ENCODE results near the gene EFEMP1.
"Not testable (repeated sequence)": the region's sequence is repeated elsewhere in the genome, so short reads cannot be mapped to it uniquely, and the experiment has no call there.

The EFEMP1 gene

DNA sequence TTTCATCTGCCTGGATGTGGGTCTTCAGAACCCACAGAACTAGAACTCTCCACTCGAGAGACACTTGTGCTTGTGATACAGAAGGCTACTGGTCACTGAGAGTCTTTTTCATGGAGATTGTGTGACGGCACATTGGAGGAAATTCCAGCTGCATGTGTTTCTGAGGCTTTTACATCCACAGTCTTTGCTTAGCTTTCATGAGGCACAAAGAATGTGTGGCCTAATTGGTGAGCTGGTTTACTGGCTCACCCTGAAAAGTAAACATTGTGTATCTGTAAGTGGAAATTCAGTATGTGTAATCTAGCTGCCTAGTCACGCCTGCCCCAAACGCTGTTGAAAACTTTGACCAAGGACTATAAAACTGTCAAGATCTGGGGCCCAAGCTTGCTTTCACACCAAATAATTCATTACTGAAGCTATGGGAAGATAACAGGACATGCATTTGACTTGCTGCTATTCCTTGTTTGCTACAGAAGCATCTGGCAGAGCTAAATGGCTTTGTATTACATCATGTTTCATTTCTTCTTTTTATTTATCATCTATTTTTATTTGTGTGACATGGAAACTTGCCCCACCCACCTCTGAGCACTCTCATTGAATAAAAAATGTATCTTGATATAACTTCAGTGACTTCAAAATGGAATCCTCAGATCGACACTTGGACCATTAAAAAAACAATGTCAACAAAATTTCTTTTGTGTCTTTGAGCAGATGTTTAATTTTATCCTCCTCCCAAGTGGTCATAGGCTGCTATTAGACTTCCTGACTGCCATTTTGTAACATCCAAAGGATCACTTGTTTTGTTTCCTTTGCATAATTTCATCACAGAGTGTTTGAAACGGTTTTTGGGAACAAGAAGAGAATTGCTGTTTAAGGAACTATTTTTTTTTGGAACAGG, 80.2 kb downstream of the EFEMP1 start:
- H3K9ac ChIP-seq (ENCODE audit: insufficient read length, low read depth): no peak overlapping the region
- H3K36me3 ChIP-seq (ENCODE audit: insufficient read depth, insufficient read length, low read length): no peaks in the 10 kb centered on the region
- H3K27me3 ChIP-seq (ENCODE audit: insufficient read depth, insufficient read length): no peaks in the 10 kb centered on the region
- H3K9me3 ChIP-seq (ENCODE audit: insufficient read depth, low read length): no peaks in the 10 kb centered on the region
- no peak for TF ChIP-seq ZNF274 (IDR thresholded peaks at IDR 0.05; ENCODE audit: low read depth, low read length)
- no peak for TF ChIP-seq YY1 (IDR thresholded peaks at IDR 0.05; ENCODE audit: insufficient read depth, insufficient read length)
- no peaks in the 10 kb centered on the region for H3K4me1 ChIP-seq (ENCODE audit: insufficient read depth, insufficient read length)
- no peak overlapping the region for H3K4me3 ChIP-seq (ENCODE audit: insufficient read length, low read depth)
- no peak for DNase-seq (ENCODE audit: low read depth, low spot score)

DNA sequence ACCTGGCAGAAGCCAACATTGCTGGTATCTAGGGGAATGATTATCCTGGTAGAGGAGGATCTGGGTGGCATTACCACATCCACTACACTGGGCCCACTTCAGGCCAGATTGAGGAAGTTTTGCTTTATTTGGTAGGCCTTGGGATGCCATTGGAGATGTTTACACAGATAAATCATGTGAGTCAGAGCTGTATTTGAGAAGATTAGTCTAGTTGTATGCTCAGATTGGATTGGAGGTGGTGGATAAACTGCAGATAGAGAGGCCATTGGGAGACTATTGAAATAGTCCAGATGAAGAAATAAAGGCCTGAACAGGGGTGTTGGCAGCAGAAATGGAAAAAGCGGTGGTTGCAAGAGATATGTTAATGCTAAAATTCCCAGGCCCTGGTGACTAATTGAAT, 81.5 kb downstream of the EFEMP1 start:
- TF ChIP-seq SUZ12 (IDR thresholded peaks at IDR 0.05; ENCODE audit: extremely low read depth, insufficient read depth, insufficient read length) (no peak), ZNF274 (IDR thresholded peaks at IDR 0.05; ENCODE audit: low read depth, low read length) (no peak), YY1 (IDR thresholded peaks at IDR 0.05; ENCODE audit: insufficient read depth, insufficient read length) (no peak)
- H3K27me3 ChIP-seq (ENCODE audit: insufficient read depth, insufficient read length): no peaks in the 10 kb centered on the region
- DNase-seq (ENCODE audit: low read depth, low spot score): no peak
- H3K9me3 ChIP-seq (ENCODE audit: insufficient read depth, low read length): no peaks in the 10 kb centered on the region
- H3K9ac ChIP-seq (ENCODE audit: insufficient read length, low read depth): no peak overlapping the region
- no peak overlapping the region for H3K4me3 ChIP-seq (ENCODE audit: insufficient read length, low read depth)
- peaks cover 3% of the 10 kb centered on the region for H3K4me1 ChIP-seq (ENCODE audit: insufficient read depth, insufficient read length)
- no peaks in the 10 kb centered on the region for H3K36me3 ChIP-seq (ENCODE audit: insufficient read depth, insufficient read length, low read length)

DNA sequence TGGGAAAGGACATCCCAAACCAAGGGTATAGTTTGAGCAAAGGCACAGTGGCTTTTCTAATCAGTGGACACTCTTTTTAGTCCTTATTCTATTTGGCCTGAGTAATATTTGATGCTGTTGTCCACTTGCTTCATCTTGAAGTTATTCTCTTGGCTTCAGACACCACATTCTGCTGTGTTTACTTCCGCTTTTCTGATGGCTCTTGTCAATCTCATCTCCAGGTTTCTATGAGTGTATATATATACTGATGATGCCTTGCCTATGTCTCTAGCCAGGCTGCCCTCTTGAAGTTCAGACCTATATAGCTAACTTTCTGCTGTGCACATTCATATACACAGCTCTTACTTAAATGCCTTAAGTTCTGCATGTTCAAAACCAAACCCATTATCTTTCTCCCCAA, 83.1 kb downstream of the EFEMP1 start:
- TF ChIP-seq YY1 (IDR thresholded peaks at IDR 0.05; ENCODE audit: insufficient read depth, insufficient read length) (no peak), SUZ12 (IDR thresholded peaks at IDR 0.05; ENCODE audit: extremely low read depth, insufficient read depth, insufficient read length) (no peak), ZNF274 (IDR thresholded peaks at IDR 0.05; ENCODE audit: low read depth, low read length) (no peak)
- Histone ChIP-seq H3K9me3 (ENCODE audit: insufficient read depth, low read length) (no peaks in the 10 kb centered on the region), H3K36me3 (ENCODE audit: insufficient read depth, insufficient read length, low read length) (no peaks in the 10 kb centered on the region), H3K4me1 (ENCODE audit: insufficient read depth, insufficient read length) (peaks cover 3% of the 10 kb centered on the region), H3K27me3 (ENCODE audit: insufficient read depth, insufficient read length) (no peaks in the 10 kb centered on the region), H3K4me3 (ENCODE audit: insufficient read length, low read depth) (no peak overlapping the region), H3K9ac (ENCODE audit: insufficient read length, low read depth) (no peak overlapping the region)
- no peak for DNase-seq (ENCODE audit: low read depth, low spot score)

DNA sequence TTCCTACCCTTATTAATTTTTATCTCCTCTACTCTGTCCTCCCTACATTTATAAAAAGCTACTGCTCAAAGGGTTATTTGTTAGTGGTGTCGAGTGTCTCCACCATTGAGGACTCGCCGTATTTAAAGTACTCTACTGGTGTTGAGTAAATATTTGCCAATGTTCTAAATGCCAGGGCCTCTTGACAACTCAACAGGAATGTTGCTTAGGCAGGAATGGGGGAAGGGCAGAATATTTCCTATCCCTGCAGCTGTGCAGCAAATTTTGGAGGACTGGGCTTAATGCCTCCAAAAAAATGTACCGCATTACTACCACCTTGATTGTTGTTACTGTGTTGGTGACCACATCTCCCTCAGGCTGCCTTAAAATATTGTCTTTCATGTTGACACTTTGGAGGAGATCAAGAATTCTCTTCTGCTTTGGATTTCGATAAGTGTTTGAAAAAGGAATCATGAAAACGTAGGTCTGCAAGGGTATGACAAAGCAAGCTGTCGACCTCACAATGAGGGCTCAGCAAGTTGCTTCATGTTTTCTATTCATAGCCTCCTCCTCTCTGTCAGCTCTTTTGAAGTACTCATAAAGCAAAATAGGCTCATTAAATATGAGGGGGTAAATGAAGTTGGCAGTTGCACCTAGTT, 84.3 kb downstream of the EFEMP1 start:
- Histone ChIP-seq H3K4me3 (ENCODE audit: insufficient read length, low read depth) (no peak overlapping the region), H3K36me3 (ENCODE audit: insufficient read depth, insufficient read length, low read length) (no peaks in the 10 kb centered on the region), H3K9me3 (ENCODE audit: insufficient read depth, low read length) (no peaks in the 10 kb centered on the region), H3K27me3 (ENCODE audit: insufficient read depth, insufficient read length) (no peaks in the 10 kb centered on the region), H3K9ac (ENCODE audit: insufficient read length, low read depth) (no peak overlapping the region), H3K4me1 (ENCODE audit: insufficient read depth, insufficient read length) (peaks cover 3% of the 10 kb centered on the region)
- no peak for DNase-seq (ENCODE audit: low read depth, low spot score)
- TF ChIP-seq SUZ12 (IDR thresholded peaks at IDR 0.05; ENCODE audit: extremely low read depth, insufficient read depth, insufficient read length) (no peak), YY1 (IDR thresholded peaks at IDR 0.05; ENCODE audit: insufficient read depth, insufficient read length) (no peak), ZNF274 (IDR thresholded peaks at IDR 0.05; ENCODE audit: low read depth, low read length) (no peak)

DNA sequence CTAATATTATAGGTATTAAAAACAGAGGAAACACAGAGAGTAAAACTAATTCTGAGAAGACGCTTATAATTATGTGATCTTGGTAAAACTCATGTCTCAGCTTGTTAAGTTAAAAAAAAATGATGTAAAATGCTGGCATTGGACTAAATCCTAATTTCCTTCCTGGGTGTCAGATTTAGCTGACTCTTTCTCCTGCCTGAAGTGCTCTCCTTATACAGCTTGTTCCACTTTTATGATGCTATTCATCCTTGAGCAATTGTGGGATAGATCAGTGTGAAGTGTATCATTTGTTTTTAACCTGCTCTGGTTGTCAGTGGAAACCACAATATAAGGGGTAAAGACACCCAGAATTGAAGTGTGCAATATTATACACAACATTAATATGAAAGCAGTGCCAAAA, 84.9 kb downstream of the EFEMP1 start:
- Histone ChIP-seq H3K9me3 (ENCODE audit: insufficient read depth, low read length) (no peaks in the 10 kb centered on the region), H3K27me3 (ENCODE audit: insufficient read depth, insufficient read length) (no peaks in the 10 kb centered on the region), H3K36me3 (ENCODE audit: insufficient read depth, insufficient read length, low read length) (no peaks in the 10 kb centered on the region), H3K4me3 (ENCODE audit: insufficient read length, low read depth) (no peak overlapping the region), H3K4me1 (ENCODE audit: insufficient read depth, insufficient read length) (peaks cover 3% of the 10 kb centered on the region), H3K9ac (ENCODE audit: insufficient read length, low read depth) (no peak overlapping the region)
- no peak for TF ChIP-seq YY1 (IDR thresholded peaks at IDR 0.05; ENCODE audit: insufficient read depth, insufficient read length)
- TF ChIP-seq ZNF274 (IDR thresholded peaks at IDR 0.05; ENCODE audit: low read depth, low read length): no peak
- no peak for TF ChIP-seq SUZ12 (IDR thresholded peaks at IDR 0.05; ENCODE audit: extremely low read depth, insufficient read depth, insufficient read length)
- no peak for DNase-seq (ENCODE audit: low read depth, low spot score)

DNA sequence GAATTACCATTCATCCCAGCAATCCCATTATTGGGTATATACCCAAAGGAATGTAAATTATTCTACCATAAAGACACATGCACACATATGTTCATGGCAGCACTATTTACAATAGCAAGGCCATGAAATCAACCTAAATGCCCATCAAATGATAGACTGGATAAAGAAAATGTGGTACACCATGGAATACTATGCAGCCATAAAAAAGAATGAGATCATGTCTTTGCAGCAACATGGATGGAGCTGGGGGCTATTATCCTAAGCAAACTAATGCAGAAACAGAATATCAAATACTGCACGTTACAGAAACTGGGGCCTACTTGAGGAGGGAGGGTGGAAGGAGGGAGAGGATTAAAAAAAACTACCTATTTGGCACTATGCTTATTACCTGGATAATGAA, 85.5 kb downstream of the EFEMP1 start:
- H3K9ac ChIP-seq (ENCODE audit: insufficient read length, low read depth); DNase-seq (ENCODE audit: low read depth, low spot score); H3K9me3 ChIP-seq (ENCODE audit: insufficient read depth, low read length); H3K36me3 ChIP-seq (ENCODE audit: insufficient read depth, insufficient read length, low read length); H3K4me1 ChIP-seq (ENCODE audit: insufficient read depth, insufficient read length); H3K4me3 ChIP-seq (ENCODE audit: insufficient read length, low read depth); H3K27me3 ChIP-seq (ENCODE audit: insufficient read depth, insufficient read length): not testable (repeated sequence)

DNA sequence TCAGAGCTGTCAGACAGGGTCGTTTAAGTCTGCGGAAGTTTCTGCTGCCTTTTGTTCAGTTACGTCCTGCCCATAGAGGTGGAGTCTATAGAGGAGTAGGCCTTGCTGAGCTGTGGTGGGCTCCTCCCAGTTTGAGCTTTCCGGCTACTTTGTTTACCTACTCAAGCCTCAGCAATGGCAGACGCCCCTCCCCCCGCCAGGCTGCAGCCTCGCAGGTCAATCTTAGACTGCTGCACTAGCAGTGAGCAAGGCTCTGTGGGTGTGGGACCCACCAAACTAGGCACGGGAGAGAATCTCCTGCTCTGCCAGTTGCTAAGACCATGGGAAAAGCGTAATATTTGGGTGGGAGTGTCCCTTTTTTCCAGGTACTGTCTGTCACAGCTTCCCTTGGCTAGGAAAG, 86.5 kb downstream of the EFEMP1 start:
- Histone ChIP-seq H3K36me3 (ENCODE audit: insufficient read depth, insufficient read length, low read length) (no peaks in the 10 kb centered on the region), H3K4me1 (ENCODE audit: insufficient read depth, insufficient read length) (peaks cover 3% of the 10 kb centered on the region), H3K9me3 (ENCODE audit: insufficient read depth, low read length) (no peaks in the 10 kb centered on the region), H3K9ac (ENCODE audit: insufficient read length, low read depth) (no peak overlapping the region), H3K27me3 (ENCODE audit: insufficient read depth, insufficient read length) (no peaks in the 10 kb centered on the region), H3K4me3 (ENCODE audit: insufficient read length, low read depth) (no peak overlapping the region)
- TF ChIP-seq SUZ12 (IDR thresholded peaks at IDR 0.05; ENCODE audit: extremely low read depth, insufficient read depth, insufficient read length) (no peak), YY1 (IDR thresholded peaks at IDR 0.05; ENCODE audit: insufficient read depth, insufficient read length) (no peak), ZNF274 (IDR thresholded peaks at IDR 0.05; ENCODE audit: low read depth, low read length) (no peak)
- DNase-seq (ENCODE audit: low read depth, low spot score): peak; percentile 39

DNA sequence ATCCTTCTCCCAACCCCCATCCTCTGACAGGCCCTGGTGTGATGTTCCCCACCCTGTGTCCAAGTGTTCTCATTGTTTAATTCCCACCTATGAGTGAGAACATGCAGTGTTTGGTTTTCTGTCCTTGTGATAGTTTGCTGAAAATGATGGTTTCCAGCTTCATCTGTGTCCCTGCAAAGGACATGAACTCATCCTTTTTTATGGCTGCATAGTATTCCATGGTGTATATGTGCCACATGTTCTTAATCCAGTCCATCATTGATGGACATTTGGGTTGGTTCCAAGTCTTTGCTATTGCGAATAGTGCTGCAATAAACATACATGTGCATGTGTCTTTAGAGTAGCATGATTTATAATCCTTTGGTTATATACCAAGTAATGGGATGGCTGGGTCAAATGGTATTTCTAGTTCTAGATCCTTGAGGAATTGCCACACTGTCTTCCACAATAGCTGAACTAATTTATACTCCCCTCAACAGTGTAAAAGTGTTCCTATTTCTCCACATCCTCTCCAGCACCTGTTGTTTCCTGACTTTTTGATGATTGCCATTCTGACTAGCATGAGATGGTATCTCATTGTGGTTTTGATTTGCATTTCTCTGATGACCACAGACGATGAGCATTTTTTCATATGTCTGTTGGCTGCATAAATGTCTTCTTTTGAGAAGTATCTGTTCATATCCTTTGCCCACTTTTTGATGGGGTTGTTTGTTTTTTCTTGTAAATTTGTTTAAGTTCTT, 91.7 kb downstream of the EFEMP1 start:
- H3K27me3 ChIP-seq (ENCODE audit: insufficient read depth, insufficient read length); H3K9ac ChIP-seq (ENCODE audit: insufficient read length, low read depth); H3K36me3 ChIP-seq (ENCODE audit: insufficient read depth, insufficient read length, low read length); H3K9me3 ChIP-seq (ENCODE audit: insufficient read depth, low read length); H3K4me1 ChIP-seq (ENCODE audit: insufficient read depth, insufficient read length); H3K4me3 ChIP-seq (ENCODE audit: insufficient read length, low read depth); DNase-seq (ENCODE audit: low read depth, low spot score): not testable (repeated sequence)
